ENCODE data around the gene NGEF. TPM values are rescaled to one million over a fixed set of nuclear protein-coding genes. Genes with fewer than 3 reads are reported as not detected.
"Not testable (repeated sequence)": the region's sequence is repeated elsewhere in the genome, so short reads cannot be mapped to it uniquely, and the experiment has no call there.

NGEF gene
- total and polyA plus RNA-seq, 8 donors: 2.6 to 30.9 (median 5.9) TPM

GRCh38 chr2:233021771-233022170 is 8.7 kb upstream of the NGEF start:
- peak; percentile 37 to 45 for DNase-seq
- no peak overlapping the region for H3K4me3 ChIP-seq
- TF ChIP-seq, protein P1, sequence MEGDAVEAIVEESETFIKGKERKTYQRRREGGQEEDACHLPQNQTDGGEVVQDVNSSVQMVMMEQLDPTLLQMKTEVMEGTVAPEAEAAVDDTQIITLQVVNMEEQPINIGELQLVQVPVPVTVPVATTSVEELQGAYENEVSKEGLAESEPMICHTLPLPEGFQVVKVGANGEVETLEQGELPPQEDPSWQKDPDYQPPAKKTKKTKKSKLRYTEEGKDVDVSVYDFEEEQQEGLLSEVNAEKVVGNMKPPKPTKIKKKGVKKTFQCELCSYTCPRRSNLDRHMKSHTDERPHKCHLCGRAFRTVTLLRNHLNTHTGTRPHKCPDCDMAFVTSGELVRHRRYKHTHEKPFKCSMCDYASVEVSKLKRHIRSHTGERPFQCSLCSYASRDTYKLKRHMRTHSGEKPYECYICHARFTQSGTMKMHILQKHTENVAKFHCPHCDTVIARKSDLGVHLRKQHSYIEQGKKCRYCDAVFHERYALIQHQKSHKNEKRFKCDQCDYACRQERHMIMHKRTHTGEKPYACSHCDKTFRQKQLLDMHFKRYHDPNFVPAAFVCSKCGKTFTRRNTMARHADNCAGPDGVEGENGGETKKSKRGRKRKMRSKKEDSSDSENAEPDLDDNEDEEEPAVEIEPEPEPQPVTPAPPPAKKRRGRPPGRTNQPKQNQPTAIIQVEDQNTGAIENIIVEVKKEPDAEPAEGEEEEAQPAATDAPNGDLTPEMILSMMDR (IDR thresholded peaks at IDR 0.05): no peak
- no peak for TF ChIP-seq POLR2A (IDR thresholded peaks at IDR 0.05)
- no peaks in the 10 kb centered on the region for H3K36me3 ChIP-seq
- WGBS, 5 donors: 64 to 77% (median 66%) methylated on average over 8 of the region's 8 CpGs
- peaks cover 0 to 6% (median 3%) of the 10 kb centered on the region in 4 donors for H3K9me3 ChIP-seq
- H3K27ac ChIP-seq: no peak overlapping the region
- no peaks in the 10 kb centered on the region for H3K27me3 ChIP-seq
- peaks cover 0 to 7% (median 0%) of the 10 kb centered on the region in 4 donors for H3K4me1 ChIP-seq
- intact Hi-C loops (cut with DNase I; ENCODE audit: low total_unique reads): no loop called here

- intact Hi-C loops (cut with DNase I; ENCODE audit: low total_unique reads): no loop called here
- Histone ChIP-seq H3K9me3 (peaks cover 0 to 6% (median 3%) of the 10 kb centered on the region in 4 donors), H3K36me3 (no peaks in the 10 kb centered on the region), H3K4me3 (no peak overlapping the region), H3K27ac (peak overlapping the region; percentile 41 to 71 (median 46)), H3K4me1 (peaks cover 0 to 7% (median 0%) of the 10 kb centered on the region in 4 donors), H3K27me3 (no peaks in the 10 kb centered on the region)
- peak in 1 of 3 donors; percentile 43 for TF ChIP-seq POLR2AphosphoS5 (IDR thresholded peaks at IDR 0.05)
- no peak for TF ChIP-seq EP300 (IDR thresholded peaks at IDR 0.05)
- 22 to 59% (median 45%) methylated on average over 2 of the region's 2 CpGs for WGBS, 5 donors
- peak in 1 of 2 donors; percentile 41 for DNase-seq
Measured at GRCh38 chr2:233020454-233020853, 7.4 kb upstream of the NGEF start.

- intact Hi-C loops (cut with DNase I; ENCODE audit: low total_unique reads); H3K27ac ChIP-seq; DNase-seq; H3K4me3 ChIP-seq; H3K36me3 ChIP-seq; H3K27me3 ChIP-seq; H3K9me3 ChIP-seq; H3K4me1 ChIP-seq: not testable (repeated sequence)
- 91 to 97% (median 96%) methylated on average over 4 of the region's 4 CpGs for WGBS, 5 donors
Measured at GRCh38 chr2:233019610-233020009, 6.6 kb upstream of the NGEF start.

- Histone ChIP-seq H3K27ac (no peak overlapping the region), H3K4me3 (no peak overlapping the region), H3K27me3 (no peaks in the 10 kb centered on the region), H3K4me1 (peaks cover 0 to 7% (median 2%) of the 10 kb centered on the region in 4 donors), H3K36me3 (no peaks in the 10 kb centered on the region), H3K9me3 (peaks cover 0 to 6% (median 3%) of the 10 kb centered on the region in 4 donors)
- intact Hi-C loops (cut with DNase I; ENCODE audit: low total_unique reads): no loop called here
- TF ChIP-seq POLR2AphosphoS5 (IDR thresholded peaks at IDR 0.05): peak in 1 of 3 donors; percentile 10
- TF ChIP-seq POLR2A (IDR thresholded peaks at IDR 0.05): no peak
- 51 to 82% (median 65%) methylated on average over 1 of the region's 1 CpG for WGBS, 5 donors
- DNase-seq: no peak
Measured at GRCh38 chr2:233017947-233018346, 4.9 kb upstream of the NGEF start.

- TF ChIP-seq POLR2A (IDR thresholded peaks at IDR 0.05) (no peak), EP300 (IDR thresholded peaks at IDR 0.05) (no peak), POLR2AphosphoS5 (IDR thresholded peaks at IDR 0.05) (no peak)
- TF ChIP-seq, protein P1 (IDR thresholded peaks at IDR 0.05): no peak
- H3K9me3 ChIP-seq: peaks cover 0 to 6% (median 3%) of the 10 kb centered on the region in 4 donors
- no peak overlapping the region for H3K27ac ChIP-seq
- DNase-seq: no peak
- H3K36me3 ChIP-seq: no peaks in the 10 kb centered on the region
- intact Hi-C loops (cut with DNase I; ENCODE audit: low total_unique reads): no loop called here
- WGBS, 5 donors: 97 to 100% (median 98%) methylated on average over 1 of the region's 1 CpG
- H3K27me3 ChIP-seq: no peaks in the 10 kb centered on the region
- H3K4me1 ChIP-seq: peaks cover 0 to 22% (median 10%) of the 10 kb centered on the region in 4 donors
- no peak overlapping the region for H3K4me3 ChIP-seq
Measured at GRCh38 chr2:233015019-233015645, 2.1 kb upstream of the NGEF start.

DNA sequence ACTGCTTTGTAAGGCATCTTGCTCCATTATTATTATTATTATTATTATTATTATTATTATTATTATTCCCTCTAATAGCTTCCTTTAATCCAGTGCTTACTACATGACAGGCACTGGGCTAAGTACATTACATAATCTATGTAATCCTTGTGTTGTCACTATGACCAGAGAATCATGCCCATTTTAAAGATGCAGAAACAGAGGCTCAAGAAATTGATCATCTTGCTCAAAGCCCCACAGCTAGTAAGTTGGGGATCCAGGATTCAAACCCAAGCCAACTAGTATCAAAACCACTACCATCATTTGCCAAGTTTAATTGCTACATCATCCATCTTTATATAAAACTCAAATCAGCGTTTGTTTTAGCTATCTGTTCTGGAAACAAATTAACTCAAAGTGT is 594 bp upstream of the NGEF start:
- TF ChIP-seq EP300 (IDR thresholded peaks at IDR 0.05): no peak
- TF ChIP-seq POLR2AphosphoS5 (IDR thresholded peaks at IDR 0.05): no peak
- no peak for TF ChIP-seq POLR2A (IDR thresholded peaks at IDR 0.05)
- TF ChIP-seq, protein P1 (IDR thresholded peaks at IDR 0.05): no peak
- no peak for DNase-seq
- intact Hi-C loops (cut with DNase I; ENCODE audit: low total_unique reads): no loop called here
- Histone ChIP-seq H3K27me3 (no peaks in the 10 kb centered on the region), H3K4me3 (no peak overlapping the region), H3K9me3 (peaks cover 0 to 6% (median 3%) of the 10 kb centered on the region in 4 donors), H3K36me3 (no peaks in the 10 kb centered on the region), H3K4me1 (peaks cover 0 to 22% (median 10%) of the 10 kb centered on the region in 4 donors), H3K27ac (peak overlapping the region in 4 of 5 donors; percentile 76 to 84 (median 83))
- WGBS, 5 donors: 30 to 74% (median 40%) methylated on average over 1 of the region's 1 CpG
